Neural cell (in vitro differentiated cells): ENCODE measurements around the gene IAH1. TPM values are rescaled to one million over a fixed set of nuclear protein-coding genes. Genes with fewer than 3 reads are reported as not detected.

Source experiments
- H2AFZ ChIP-seq: fragments of 200-600, 300-800 bp; sonication (generic), shearing (Covaris generic); 2 replicates; pipeline ENCODE4 v1.6.0; 2014; ENCODE audit warnings: low read depth, mild to moderate bottlenecking, antibody characterized with exemption, low read length, moderate library complexity
- H3F3A ChIP-seq: fragments of 200-600 bp; shearing (Covaris generic); 2 replicates; pipeline ENCODE4 v1.6.1; 2016; ENCODE audit warnings: mild to moderate bottlenecking, moderate library complexity, mixed read lengths, antibody characterized with exemption, low read length; ENCODE audit not compliant: insufficient read depth, poor library complexity, severe bottlenecking
- H3K27ac ChIP-seq: fragments of 200-600, 300-800 bp; sonication (generic), shearing (Covaris generic); 2 replicates; pipeline ENCODE4 v1.5.1; 2014; ENCODE audit warnings: mild to moderate bottlenecking, low read length, moderate library complexity
- H3K27me3 ChIP-seq: fragments of 300-800, 200-600 bp; sonication (generic), shearing (Covaris generic); 2 replicates; pipeline ENCODE4 v1.6.0; 2014; ENCODE audit warnings: mild to moderate bottlenecking, low read depth, low read length, moderate library complexity; ENCODE audit not compliant: insufficient read depth
- H3K36me3 ChIP-seq: fragments of 300-800, 200-600 bp; sonication (generic), shearing (Covaris generic); 2 replicates; pipeline ENCODE4 v1.5.1; 2014; ENCODE audit warnings: mild to moderate bottlenecking, antibody characterized with exemption, low read length, moderate library complexity; ENCODE audit not compliant: insufficient read depth
- H3K4me2 ChIP-seq: fragments of 300-800, 200-600 bp; sonication (generic), shearing (Covaris generic); 2 replicates; pipeline ENCODE4 v1.6.0; 2014; ENCODE audit warnings: mild to moderate bottlenecking, low read length
- H3K4me3 ChIP-seq: fragments of 300-800, 200-600 bp; sonication (generic), shearing (Covaris generic); 2 replicates; pipeline ENCODE4 v1.5.1; 2014; ENCODE audit warnings: mild to moderate bottlenecking, low read length, moderate library complexity
- H3K79me2 ChIP-seq: fragments of 200-600 bp; shearing (Covaris generic); replicated peaks from 2 replicates; pipeline ENCODE4 v1.6.0; 2014; ENCODE audit warnings: mild to moderate bottlenecking, low read length, moderate library complexity; ENCODE audit not compliant: insufficient read depth
- H3K9ac ChIP-seq: fragments of 300-800, 200-600 bp; sonication (generic), shearing (Covaris generic); 2 replicates; pipeline ENCODE4 v1.6.1; 2016; ENCODE audit warnings: mild to moderate bottlenecking, low read length, mixed read lengths
- H3K9me2 ChIP-seq: fragments of 200-600 bp; shearing (Covaris generic); 2 replicates; pipeline ENCODE4 v1.6.1; 2016; ENCODE audit warnings: mild to moderate bottlenecking, low read length, mixed read lengths; ENCODE audit not compliant: insufficient read depth
- H3K9me3 ChIP-seq: fragments of 200-600, 300-800 bp; sonication (generic), shearing (Covaris generic); 2 replicates; pipeline ENCODE4 v1.6.1; 2016; ENCODE audit warnings: mild to moderate bottlenecking, mixed run types, low read length, moderate library complexity, mixed read lengths
- H4K20me1 ChIP-seq: fragments of 200-600 bp; shearing (Covaris generic); 2 replicates; pipeline ENCODE4 v1.6.1; 2016; ENCODE audit warnings: mild to moderate bottlenecking, mixed run types; ENCODE audit not compliant: insufficient read depth
- EP300 ChIP-seq: fragments of 450-650 bp; conservative IDR thresholded peaks from 2 replicates; pipeline ENCODE4 v1.6.1; 2014; ENCODE audit warnings: antibody characterized with exemption, mild to moderate bottlenecking, moderate library complexity; ENCODE audit not compliant: poor library complexity, severe bottlenecking
- EZH2 ChIP-seq: fragments of 200-600, 300-800 bp; shearing (Covaris generic), sonication (generic); IDR thresholded peaks from 2 replicates; pipeline ENCODE4 v1.6.1; 2014; ENCODE audit warnings: antibody characterized with exemption, low read length, borderline replicate concordance, mild to moderate bottlenecking; ENCODE audit not compliant: insufficient read depth, poor library complexity, severe bottlenecking
- MXI1 ChIP-seq: fragments of 450-650 bp; conservative IDR thresholded peaks from 2 replicates; pipeline ENCODE4 v1.6.1; 2014; ENCODE audit warnings: antibody characterized with exemption, mild to moderate bottlenecking; ENCODE audit not compliant: poor library complexity, severe bottlenecking
- POLR2AphosphoS5 ChIP-seq: IDR thresholded peaks from 2 replicates; pipeline ENCODE4 v1.6.1; 2012
- RAD21 ChIP-seq: fragments of 450-650 bp; conservative IDR thresholded peaks from 2 replicates; pipeline ENCODE4 v1.6.1; 2014; ENCODE audit warnings: antibody characterized with exemption, mild to moderate bottlenecking, moderate library complexity
- SMC3 ChIP-seq: fragments of 450-650 bp; conservative IDR thresholded peaks from 2 replicates; pipeline ENCODE4 v1.6.1; 2014; ENCODE audit warnings: antibody characterized with exemption, mild to moderate bottlenecking, moderate library complexity; ENCODE audit not compliant: poor library complexity
- TAF1 ChIP-seq: IDR thresholded peaks from 2 replicates; pipeline ENCODE4 v1.6.1; 2012; ENCODE audit warnings: low read depth
- polyA plus RNA-seq: library from polyadenylated mRNA; depleted of rRNA; stranded (reverse); fragments of >200 nt; gene quantifications from 2 replicates; pipeline ENCODE4 v1.2.3, GENCODE V29; 2014
- TF ChIP-seq, protein P1 (sequence below): fragments of 450-650 bp; IDR thresholded peaks from 2 replicates; pipeline ENCODE4 v1.5.1; 2014; ENCODE audit warnings: antibody characterized with exemption, mild to moderate bottlenecking, moderate library complexity; ENCODE audit not compliant: poor library complexity, severe bottlenecking
- TF ChIP-seq, protein P2 (sequence below): IDR thresholded peaks from 2 replicates; pipeline ENCODE4 v1.6.1; 2012; ENCODE audit warnings: borderline replicate concordance

The IAH1 gene
- polyA plus RNA-seq, 1 donor from 2014 or later: 33.0 TPM

DNA sequence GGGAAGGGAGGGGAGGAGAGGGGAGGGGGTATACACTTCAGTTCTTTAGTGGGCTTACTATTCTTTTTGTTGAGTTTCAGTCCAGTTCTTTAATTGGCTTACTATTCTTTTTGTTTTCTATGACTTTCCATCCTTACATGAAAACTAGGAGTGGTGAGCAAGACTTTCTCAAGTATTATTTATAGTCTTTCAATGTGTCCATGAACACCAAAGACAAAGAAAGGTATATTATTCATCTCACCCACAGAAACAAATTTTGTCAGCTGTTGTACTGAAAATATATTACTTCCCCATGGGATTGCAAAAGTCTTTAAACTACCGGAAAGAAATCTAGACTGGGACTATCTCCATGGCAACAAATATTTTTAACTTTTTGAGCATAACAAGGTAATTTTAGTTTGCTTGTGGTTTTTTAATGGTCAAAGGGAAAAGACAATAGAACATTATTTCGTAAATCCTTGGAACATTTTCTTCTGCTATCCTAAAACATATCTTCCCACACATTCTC is 63.7 kb downstream of the IAH1 start:
- Histone ChIP-seq H3K27me3 (no peaks in the 10 kb centered on the region), H3K9me2 (no peaks in the 10 kb centered on the region), H4K20me1 (no peaks in the 10 kb centered on the region), H3K27ac (no peak overlapping the region), H2AFZ (no peak overlapping the region), H3K36me3 (no peaks in the 10 kb centered on the region), H3K9me3 (no peaks in the 10 kb centered on the region), H3K4me2 (no peak overlapping the region), H3F3A (no peaks in the 10 kb centered on the region), H3K4me3 (no peak overlapping the region), H3K79me2 (no peaks in the 10 kb centered on the region), H3K9ac (no peak overlapping the region)
- TF ChIP-seq, protein P1, sequence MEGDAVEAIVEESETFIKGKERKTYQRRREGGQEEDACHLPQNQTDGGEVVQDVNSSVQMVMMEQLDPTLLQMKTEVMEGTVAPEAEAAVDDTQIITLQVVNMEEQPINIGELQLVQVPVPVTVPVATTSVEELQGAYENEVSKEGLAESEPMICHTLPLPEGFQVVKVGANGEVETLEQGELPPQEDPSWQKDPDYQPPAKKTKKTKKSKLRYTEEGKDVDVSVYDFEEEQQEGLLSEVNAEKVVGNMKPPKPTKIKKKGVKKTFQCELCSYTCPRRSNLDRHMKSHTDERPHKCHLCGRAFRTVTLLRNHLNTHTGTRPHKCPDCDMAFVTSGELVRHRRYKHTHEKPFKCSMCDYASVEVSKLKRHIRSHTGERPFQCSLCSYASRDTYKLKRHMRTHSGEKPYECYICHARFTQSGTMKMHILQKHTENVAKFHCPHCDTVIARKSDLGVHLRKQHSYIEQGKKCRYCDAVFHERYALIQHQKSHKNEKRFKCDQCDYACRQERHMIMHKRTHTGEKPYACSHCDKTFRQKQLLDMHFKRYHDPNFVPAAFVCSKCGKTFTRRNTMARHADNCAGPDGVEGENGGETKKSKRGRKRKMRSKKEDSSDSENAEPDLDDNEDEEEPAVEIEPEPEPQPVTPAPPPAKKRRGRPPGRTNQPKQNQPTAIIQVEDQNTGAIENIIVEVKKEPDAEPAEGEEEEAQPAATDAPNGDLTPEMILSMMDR: no peak
- TF ChIP-seq RAD21 (no peak), MXI1 (no peak), EP300 (no peak), TAF1 (no peak), EZH2 (no peak), POLR2AphosphoS5 (no peak), SMC3 (no peak)
- TF ChIP-seq, protein P2, sequence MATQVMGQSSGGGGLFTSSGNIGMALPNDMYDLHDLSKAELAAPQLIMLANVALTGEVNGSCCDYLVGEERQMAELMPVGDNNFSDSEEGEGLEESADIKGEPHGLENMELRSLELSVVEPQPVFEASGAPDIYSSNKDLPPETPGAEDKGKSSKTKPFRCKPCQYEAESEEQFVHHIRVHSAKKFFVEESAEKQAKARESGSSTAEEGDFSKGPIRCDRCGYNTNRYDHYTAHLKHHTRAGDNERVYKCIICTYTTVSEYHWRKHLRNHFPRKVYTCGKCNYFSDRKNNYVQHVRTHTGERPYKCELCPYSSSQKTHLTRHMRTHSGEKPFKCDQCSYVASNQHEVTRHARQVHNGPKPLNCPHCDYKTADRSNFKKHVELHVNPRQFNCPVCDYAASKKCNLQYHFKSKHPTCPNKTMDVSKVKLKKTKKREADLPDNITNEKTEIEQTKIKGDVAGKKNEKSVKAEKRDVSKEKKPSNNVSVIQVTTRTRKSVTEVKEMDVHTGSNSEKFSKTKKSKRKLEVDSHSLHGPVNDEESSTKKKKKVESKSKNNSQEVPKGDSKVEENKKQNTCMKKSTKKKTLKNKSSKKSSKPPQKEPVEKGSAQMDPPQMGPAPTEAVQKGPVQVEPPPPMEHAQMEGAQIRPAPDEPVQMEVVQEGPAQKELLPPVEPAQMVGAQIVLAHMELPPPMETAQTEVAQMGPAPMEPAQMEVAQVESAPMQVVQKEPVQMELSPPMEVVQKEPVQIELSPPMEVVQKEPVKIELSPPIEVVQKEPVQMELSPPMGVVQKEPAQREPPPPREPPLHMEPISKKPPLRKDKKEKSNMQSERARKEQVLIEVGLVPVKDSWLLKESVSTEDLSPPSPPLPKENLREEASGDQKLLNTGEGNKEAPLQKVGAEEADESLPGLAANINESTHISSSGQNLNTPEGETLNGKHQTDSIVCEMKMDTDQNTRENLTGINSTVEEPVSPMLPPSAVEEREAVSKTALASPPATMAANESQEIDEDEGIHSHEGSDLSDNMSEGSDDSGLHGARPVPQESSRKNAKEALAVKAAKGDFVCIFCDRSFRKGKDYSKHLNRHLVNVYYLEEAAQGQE: no peak

Other genes starting within 250 kb of the IAH1 start
- 98.0 TPM in 2 replicates for gene ITGB1BP1, start 51.0 kb upstream of the IAH1 start, polyA plus RNA-seq
- 54.3 and 56.0 TPM in 2 replicates for gene CPSF3, start 50.9 kb upstream of the IAH1 start, polyA plus RNA-seq
- gene ADAM17, start 81.3 kb downstream of the IAH1 start, polyA plus RNA-seq: 32.3 and 32.6 TPM in 2 replicates
- gene YWHAQ, start 156.4 kb downstream of the IAH1 start, polyA plus RNA-seq: 1,332 and 1,446 TPM in 2 replicates